Measurements from ENCODE around the gene ETS2. TPM values are rescaled to one million over a fixed set of nuclear protein-coding genes. Genes with fewer than 3 reads are reported as not detected.

ETS2 gene
- total RNA-seq, 6 experiments from 2014 or later, result 23.2 to 33.3 (median 29.0) TPM

DNA sequence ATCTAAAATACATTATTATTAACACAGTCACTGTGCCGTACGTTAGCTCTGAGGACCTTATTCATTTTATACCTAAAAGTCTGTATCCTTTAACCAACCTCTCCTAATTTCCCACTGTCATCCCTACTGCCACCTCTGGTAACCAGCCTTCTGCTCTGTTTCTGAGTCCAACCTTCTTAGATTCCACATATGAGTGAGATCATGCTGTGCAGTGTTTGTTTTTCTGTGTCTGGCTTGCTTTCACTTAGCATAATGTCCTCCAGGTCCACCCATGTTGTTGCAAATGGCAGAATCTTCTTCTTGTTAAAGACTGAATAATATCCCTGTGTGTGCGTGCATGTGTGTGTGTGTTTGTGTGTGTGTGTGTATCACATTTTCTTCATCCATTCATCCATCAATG lies 64.2 kb downstream of the ETS2 start:
- TF ChIP-seq, protein P1, sequence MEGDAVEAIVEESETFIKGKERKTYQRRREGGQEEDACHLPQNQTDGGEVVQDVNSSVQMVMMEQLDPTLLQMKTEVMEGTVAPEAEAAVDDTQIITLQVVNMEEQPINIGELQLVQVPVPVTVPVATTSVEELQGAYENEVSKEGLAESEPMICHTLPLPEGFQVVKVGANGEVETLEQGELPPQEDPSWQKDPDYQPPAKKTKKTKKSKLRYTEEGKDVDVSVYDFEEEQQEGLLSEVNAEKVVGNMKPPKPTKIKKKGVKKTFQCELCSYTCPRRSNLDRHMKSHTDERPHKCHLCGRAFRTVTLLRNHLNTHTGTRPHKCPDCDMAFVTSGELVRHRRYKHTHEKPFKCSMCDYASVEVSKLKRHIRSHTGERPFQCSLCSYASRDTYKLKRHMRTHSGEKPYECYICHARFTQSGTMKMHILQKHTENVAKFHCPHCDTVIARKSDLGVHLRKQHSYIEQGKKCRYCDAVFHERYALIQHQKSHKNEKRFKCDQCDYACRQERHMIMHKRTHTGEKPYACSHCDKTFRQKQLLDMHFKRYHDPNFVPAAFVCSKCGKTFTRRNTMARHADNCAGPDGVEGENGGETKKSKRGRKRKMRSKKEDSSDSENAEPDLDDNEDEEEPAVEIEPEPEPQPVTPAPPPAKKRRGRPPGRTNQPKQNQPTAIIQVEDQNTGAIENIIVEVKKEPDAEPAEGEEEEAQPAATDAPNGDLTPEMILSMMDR (IDR thresholded peaks at IDR 0.05), result no peak
- no peak for DNase-seq
- Mint-ChIP-seq H3K9me3 (no peaks in the 10 kb centered on the region), H3K4me3 (no peak overlapping the region), H3K27me3 (ENCODE audit: insufficient read depth) (peaks cover 3% of the 10 kb centered on the region), H3K36me3 (ENCODE audit: low read depth) (0 out of 2 replicates have a peak, but pooled peaks cover 5% of the 10 kb centered on the region), H3K4me1 (ENCODE audit: low read depth) (no peaks in the 10 kb centered on the region; the same call in 1 of the 2 replicates), H3K27ac (no peak overlapping the region)

Data from HFFc6 (cell line).